ENCODE measurements around the gene ZNF230.

DNA sequence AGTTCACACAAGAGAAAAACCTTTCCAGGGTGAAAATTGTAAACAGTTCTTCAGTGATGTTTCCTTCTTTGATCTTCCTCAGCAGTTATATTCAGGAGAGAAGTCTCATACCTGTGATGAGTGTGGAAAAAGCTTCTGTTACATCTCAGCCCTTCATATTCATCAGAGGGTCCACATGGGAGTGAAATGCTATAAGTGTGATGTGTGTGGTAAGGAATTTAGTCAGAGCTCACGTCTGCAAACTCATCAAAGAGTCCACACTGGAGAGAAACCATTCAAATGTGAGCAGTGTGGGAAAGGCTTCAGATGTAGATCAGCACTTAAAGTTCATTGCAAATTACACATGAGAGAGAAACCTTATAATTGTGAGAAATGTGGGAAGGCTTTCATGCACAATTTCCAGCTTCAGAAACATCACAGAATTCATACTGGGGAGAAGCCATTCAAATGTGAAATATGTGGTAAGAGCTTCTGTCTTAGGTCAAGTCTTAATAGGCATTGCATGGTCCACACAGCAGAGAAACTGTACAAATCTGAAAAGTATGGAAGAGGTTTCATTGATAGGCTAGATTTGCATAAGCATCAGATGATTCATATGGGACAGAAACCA is 29.3 kb downstream of the ZNF230 start:
- TF ChIP-seq, protein P1, sequence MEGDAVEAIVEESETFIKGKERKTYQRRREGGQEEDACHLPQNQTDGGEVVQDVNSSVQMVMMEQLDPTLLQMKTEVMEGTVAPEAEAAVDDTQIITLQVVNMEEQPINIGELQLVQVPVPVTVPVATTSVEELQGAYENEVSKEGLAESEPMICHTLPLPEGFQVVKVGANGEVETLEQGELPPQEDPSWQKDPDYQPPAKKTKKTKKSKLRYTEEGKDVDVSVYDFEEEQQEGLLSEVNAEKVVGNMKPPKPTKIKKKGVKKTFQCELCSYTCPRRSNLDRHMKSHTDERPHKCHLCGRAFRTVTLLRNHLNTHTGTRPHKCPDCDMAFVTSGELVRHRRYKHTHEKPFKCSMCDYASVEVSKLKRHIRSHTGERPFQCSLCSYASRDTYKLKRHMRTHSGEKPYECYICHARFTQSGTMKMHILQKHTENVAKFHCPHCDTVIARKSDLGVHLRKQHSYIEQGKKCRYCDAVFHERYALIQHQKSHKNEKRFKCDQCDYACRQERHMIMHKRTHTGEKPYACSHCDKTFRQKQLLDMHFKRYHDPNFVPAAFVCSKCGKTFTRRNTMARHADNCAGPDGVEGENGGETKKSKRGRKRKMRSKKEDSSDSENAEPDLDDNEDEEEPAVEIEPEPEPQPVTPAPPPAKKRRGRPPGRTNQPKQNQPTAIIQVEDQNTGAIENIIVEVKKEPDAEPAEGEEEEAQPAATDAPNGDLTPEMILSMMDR (IDR thresholded peaks at IDR 0.05) = no peak
- TF ChIP-seq POLR2A (IDR thresholded peaks at IDR 0.05) = no peak
